HG02884 (cell line): Measurements from ENCODE around the gene TMEM238.
"Not testable (repeated sequence)": the region's sequence is repeated elsewhere in the genome, so short reads cannot be mapped to it uniquely, and the experiment has no call there.

ENCODE experiments used
- ATAC-seq: cut with Tn5 transposase; IDR thresholded peaks from one replicate; pipeline ENCODE4 v1.9.1; 2021; ENCODE audit warnings: mild to moderate bottlenecking, moderate library complexity; ENCODE audit not compliant: unreplicated experiment

Gene TMEM238, protein sequence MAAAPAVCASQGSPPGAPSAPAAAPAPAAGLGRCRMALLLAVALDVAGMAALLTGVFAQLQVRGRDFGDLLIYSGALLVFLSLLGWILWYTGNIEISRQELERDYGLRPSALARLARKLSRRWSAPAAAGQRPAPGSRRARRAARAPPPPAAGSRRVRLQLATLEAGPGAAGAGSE

DNA sequence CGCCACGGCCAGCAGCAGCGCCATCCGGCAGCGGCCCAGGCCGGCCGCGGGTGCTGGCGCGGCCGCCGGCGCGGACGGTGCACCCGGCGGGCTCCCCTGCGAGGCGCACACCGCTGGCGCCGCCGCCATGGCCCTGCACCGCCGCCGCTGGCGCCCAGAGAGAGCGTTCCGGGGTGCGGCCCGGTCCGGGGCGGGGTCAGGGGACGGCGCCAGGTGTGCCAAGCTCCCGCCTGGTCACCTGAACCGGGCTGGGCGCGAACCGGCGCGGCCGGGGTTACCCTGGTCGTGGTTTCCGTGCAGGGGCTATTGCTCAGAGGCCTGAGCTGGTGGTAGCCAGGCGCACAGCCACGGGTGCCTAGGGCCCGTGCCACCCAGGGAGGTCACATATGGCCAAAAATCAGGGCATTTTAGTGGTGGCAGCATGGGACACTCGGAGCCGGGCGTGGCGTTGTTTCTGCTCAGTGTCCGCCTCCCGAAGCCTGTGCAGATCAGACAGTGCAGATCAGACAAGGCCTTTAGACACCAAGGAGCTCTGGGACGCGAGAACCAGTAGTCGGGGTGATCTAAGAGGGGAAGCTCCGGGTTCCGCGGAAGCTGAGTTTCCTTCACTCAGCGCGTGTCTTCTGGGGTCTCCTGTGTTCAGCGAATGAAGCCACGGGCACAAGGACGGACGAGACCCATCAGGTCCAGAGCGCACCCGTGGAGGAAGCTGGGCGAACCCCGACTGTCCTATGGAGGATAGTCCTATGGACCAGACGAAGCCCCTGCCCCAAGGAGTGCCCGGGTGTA lies at the start of gene TMEM238:
TMEM238 (minus strand) TSS at position 162 of the 789 bp plus-strand sequence; CDS start at position 129, 33 bp downstream.
- no peak for ATAC-seq

GRCh38 chr19:55433292-55433691 lies 49.2 kb upstream of the TMEM238 start:
- no peak for ATAC-seq

GRCh38 chr19:55432241-55432959 lies 48.3 kb upstream of the TMEM238 start:
- ATAC-seq, result no peak

- no peak for ATAC-seq
Observed at GRCh38 chr19:55431183-55431582, 47.1 kb upstream of the TMEM238 start.

GRCh38 chr19:55426042-55426441 lies 42.0 kb upstream of the TMEM238 start:
- ATAC-seq, result no peak

GRCh38 chr19:55424518-55424917 lies 40.4 kb upstream of the TMEM238 start:
- no peak for ATAC-seq

DNA sequence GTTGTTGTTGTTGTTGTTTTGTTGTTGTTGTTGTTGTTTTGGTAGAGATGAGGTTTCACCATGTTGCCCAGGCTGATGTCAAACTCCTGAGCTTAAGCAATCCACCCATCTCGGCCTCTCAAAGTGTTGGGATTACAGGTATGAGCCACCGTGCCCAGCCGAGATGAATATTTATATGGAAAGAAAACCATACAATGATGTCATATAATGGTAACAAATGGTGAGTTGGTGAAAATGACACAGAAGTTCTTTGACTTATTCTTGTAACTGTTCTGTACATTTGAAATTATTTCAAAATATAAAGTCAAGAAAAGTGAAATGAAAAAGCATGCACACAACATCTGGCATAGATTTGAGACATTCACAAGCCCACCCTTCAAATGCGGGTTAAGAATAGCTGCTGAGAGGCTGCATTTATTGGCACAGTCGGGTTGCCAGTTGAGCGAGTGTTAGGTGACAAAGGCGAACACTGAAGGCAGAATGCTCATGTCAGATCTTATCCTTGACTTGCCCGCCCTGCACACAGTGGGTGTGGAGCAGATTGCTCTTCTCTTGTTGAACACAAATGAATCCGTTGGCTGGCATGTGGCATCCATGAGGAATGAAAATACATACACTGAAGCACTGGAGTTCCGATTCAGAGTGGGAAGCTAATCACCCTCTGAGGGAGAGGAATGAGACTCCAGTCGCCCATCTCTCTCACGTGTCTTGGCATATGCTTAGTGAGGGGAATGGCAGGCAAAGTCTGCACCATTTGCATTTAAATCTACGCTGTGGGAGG lies 39.3 kb upstream of the TMEM238 start:
- ATAC-seq, result no peak

- ATAC-seq, result not testable (repeated sequence)
Observed at GRCh38 chr19:55421281-55421680, 37.2 kb upstream of the TMEM238 start.

DNA sequence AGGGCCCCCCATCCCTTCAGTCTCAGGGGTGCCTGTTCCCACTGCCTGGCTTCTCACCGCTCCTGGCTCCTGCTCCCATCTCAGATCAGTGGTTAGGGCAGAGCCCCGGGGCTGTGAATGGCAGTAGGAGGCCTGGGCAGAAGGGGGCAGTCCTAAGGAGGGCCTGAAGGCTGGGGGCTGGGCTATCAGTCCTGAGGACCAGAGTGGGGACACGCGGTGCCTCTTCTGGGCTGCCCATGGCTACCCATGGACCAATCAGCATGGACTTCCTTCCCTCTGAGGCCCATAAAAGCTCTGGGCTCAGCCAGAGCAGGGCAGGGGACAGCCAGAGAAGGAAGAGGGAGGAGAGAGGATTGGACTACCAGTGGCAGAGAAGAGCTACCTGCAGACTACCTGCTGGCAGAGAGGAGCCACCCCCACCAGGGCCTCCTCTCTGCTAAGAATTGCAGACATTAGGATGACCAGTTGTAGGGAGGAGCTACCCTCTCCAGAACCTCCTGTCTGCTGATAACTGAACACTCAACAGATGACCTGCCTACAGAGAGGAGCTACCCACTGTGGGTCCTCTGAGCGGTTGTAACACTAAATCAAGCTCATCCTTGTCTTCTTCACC lies 35.6 kb upstream of the TMEM238 start:
- no peak for ATAC-seq

GRCh38 chr19:55419103-55419502 lies 35.0 kb upstream of the TMEM238 start:
- no peak for ATAC-seq

DNA sequence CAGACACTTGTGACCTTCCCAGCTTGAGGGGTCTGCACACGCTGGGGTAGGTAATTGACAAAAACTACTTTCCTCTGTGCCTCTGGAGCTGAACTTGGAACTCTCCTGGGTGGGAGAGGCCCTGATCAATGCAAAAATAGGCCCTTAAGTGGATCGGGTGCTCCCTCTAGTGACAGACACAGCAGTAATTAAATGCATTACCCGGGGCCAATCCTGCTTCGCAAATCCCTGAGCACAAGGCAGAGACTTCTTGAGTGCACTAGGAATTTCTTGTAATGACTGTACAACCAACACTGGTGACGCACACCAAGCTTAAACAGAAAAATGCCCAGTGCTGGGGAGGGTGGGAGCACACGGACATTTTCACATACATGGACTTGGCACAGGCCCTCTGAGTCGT lies 34.1 kb upstream of the TMEM238 start:
- no peak for ATAC-seq

GRCh38 chr19:55410168-55410567 lies 26.1 kb upstream of the TMEM238 start:
- ATAC-seq, result no peak

DNA sequence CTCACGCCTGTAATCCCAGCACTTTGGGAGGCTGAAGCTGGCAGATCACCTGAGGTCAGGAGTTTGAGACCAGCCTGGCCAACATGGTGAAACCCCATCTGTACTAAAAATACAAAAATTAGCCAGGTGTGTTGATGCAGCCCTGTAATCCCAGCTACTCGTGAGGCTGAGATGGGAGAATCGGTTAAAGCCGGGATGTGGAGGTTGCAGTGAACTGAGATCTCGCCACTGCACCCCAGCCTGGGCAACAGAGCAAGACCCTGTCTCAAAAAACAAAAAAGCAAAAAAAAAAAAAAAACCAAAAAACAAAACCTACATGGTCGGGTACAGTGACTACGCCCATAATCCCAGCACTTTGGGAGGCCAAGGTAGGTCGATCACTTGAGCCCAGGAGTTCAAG lies 25.1 kb upstream of the TMEM238 start:
- ATAC-seq, result not testable (repeated sequence)

- ATAC-seq, result no peak
Observed at GRCh38 chr19:55408533-55408872, 24.4 kb upstream of the TMEM238 start.

DNA sequence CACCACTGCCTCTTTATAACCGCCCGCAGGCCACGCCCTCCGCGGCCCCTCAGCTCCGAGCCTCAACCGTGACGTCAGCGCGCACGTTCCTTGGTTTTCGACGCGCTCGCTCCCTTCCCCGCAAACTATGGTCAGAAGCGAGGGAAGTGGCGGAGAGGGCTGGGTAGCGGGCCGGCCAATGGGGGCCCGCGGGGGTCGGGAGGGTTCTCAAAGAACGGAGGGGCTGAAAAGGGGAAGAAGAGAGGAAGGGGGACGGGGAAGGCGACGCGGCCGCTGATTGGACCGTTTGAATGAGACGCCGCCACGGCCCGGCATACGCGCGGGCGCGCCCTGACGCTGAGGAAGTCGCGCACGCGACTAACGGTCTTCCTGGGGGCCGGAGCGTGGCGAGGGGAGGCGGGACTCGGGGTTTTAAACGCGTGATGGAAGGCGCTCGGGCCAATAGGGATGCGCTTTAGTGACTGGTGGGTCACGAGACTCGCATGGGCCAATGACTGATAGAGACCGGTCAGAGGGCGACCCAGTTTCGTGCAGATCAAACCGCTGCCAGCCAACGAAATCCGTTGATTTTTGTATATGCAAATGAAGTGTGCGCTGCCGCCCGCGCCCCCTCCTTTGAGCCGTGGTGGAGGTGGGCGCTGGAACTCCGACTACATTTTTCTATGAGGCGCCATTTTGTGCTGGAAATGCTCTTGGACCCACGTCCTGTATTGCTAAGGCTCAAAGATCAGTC lies 23.9 kb upstream of the TMEM238 start:
- ATAC-seq, result peak; percentile 78

DNA sequence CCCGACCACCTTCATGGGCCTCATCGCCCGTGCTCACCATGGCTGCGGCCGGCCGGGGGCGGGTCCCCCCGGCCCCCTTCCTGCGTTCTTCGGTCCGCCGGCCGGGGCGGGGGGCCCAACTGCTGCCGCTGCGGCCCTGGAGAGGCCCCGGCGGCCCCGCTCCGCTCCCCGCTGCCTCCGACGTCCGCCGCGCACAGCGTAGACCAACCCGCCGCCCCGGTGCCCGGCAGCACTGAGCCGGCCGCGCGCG lies 23.4 kb upstream of the TMEM238 start, which contains the start of gene UBE2S:
UBE2S (minus strand) TSS at position 239 of the 250 bp plus-strand sequence; CDS start at position 40, 199 bp downstream.
- not testable (repeated sequence) for ATAC-seq

- no peak for ATAC-seq
Observed at GRCh38 chr19:55406826-55407549, 22.9 kb upstream of the TMEM238 start.

DNA sequence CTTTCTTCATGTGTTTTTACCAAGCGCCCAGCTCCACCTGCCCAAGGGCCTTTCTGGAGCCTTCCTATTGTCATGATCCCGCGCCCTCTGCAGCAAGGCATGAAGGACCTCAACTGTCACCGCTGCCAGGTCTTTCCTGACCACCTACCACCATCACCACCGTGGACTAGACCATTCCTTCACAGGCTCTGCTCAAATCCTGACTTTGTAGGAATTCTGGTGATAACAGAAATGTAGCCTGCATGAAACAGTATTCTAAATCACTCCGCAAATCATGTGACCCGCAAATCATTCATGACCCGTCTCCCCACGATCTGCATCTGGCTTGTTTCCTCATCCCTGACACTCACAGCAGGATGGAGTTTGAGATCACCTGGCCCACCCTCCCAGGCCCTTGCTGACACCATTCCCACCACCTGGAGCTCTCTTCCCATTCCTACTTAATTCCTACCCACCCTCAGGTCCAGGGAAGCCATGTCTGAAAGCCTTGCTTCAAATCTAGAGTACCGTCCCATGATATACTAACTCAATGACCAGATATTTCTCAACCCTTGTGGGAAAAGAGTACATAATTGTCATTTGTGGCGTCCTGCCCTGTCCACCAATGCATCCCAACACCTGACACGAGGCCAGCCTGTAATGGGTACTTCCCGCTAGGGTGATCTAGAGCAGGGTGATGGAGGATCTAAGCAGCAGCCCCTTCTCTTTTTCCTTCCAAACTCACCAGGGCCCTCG lies 22.2 kb upstream of the TMEM238 start:
- ATAC-seq, result no peak

DNA sequence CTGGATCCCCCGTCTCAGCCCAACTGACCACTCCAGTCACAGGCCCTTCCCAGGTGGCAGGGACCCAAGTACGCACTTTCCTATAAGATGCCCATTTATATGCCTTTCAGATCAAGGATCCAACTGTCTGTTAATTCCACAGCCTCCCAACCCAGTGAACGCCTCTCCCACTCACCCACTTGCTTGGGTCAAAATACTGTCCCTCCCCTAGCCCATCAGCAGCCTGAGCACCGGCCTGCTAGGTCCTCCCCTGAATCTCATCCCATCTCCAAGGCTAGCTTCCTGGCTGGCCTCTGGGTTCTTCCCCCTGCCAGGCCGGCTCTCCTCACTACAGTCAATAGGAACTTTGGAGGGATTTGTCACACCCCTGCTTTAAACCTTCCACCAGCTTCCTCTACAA lies 21.5 kb upstream of the TMEM238 start:
- no peak for ATAC-seq
